SU-DHL-6 (cell line): Measurements from ENCODE around the gene AQP1.

Experiments used
- H2AFZ ChIP-seq: fragments of 200-600 bp; sonication (generic); 2 replicates; pipeline ENCODE4 v1.6.1; 2014; ENCODE audit warnings: low read depth, mild to moderate bottlenecking, moderate library complexity, mixed read lengths, antibody characterized with exemption, low read length; ENCODE audit not compliant: severe bottlenecking
- H3F3A ChIP-seq: fragments of 200-600 bp; shearing (Covaris generic); 2 replicates; pipeline ENCODE4 v1.6.0; 2016; ENCODE audit warnings: antibody characterized with exemption, mild to moderate bottlenecking; ENCODE audit not compliant: insufficient read depth
- H3K27ac ChIP-seq: fragments of 200-600 bp; sonication (generic); 2 replicates; pipeline ENCODE4 v1.5.1; 2016; ENCODE audit warnings: low read depth, mild to moderate bottlenecking, low read length, moderate library complexity, mixed read lengths
- H3K27me3 ChIP-seq: fragments of 200-600 bp; sonication (generic), shearing (Covaris generic); 2 replicates; pipeline ENCODE4 v1.6.0; 2014; ENCODE audit warnings: mild to moderate bottlenecking, low read length
- H3K36me3 ChIP-seq: fragments of 200-600 bp; sonication (generic); 2 replicates; pipeline ENCODE4 v1.6.1; 2014; ENCODE audit warnings: mild to moderate bottlenecking, low read length, mixed read lengths
- H3K4me2 ChIP-seq: fragments of 300-600, 200-600 bp; shearing (Covaris generic), sonication (generic); 2 replicates; pipeline ENCODE4 v1.6.0; 2014; ENCODE audit warnings: low read length, low read depth, mild to moderate bottlenecking; ENCODE audit not compliant: poor library complexity, severe bottlenecking
- H3K4me3 ChIP-seq: fragments of 200-600 bp; sonication (generic); 2 replicates; pipeline ENCODE4 v1.5.1; 2014; ENCODE audit warnings: antibody characterized with exemption, low read length, mild to moderate bottlenecking, mixed read lengths; ENCODE audit not compliant: insufficient read depth, poor library complexity, severe bottlenecking
- H3K79me2 ChIP-seq: fragments of 200-600 bp; sonication (generic); 2 replicates; pipeline ENCODE4 v1.6.1; 2014; ENCODE audit warnings: mild to moderate bottlenecking, low read length, moderate library complexity; ENCODE audit not compliant: insufficient read depth
- H3K9ac ChIP-seq: fragments of 200-600 bp; sonication (generic); 2 replicates; pipeline ENCODE4 v1.7.0; 2014; ENCODE audit warnings: mild to moderate bottlenecking, low read length
- H3K9me2 ChIP-seq: fragments of 200-600 bp; sonication (generic); replicated peaks from 2 replicates; pipeline ENCODE4 v1.6.1; 2014; ENCODE audit warnings: low read length; ENCODE audit not compliant: insufficient read depth
- H3K9me3 ChIP-seq: fragments of 200-600 bp; sonication (generic); 2 replicates; pipeline ENCODE4 v1.6.1; 2014; ENCODE audit warnings: low read length, mixed read lengths; ENCODE audit not compliant: insufficient read depth
- H4K20me1 ChIP-seq: fragments of 200-600 bp; sonication (generic); 2 replicates; pipeline ENCODE4 v1.6.1; 2014; ENCODE audit warnings: low read depth, mild to moderate bottlenecking, antibody characterized with exemption, low read length, moderate library complexity, mixed read lengths
- CTCF ChIP-seq: fragments of 200-600 bp; sonication (generic); IDR thresholded peaks from one replicate; pipeline ENCODE4 v1.5.1; 2017; ENCODE audit warnings: antibody characterized with exemption, mild to moderate bottlenecking, low read length, moderate library complexity; ENCODE audit not compliant: insufficient read depth, poor library complexity, severe bottlenecking
- EZH2phosphoT487 ChIP-seq: fragments of 200-600 bp; sonication (generic), shearing (Covaris generic); conservative IDR thresholded peaks from 2 replicates; pipeline ENCODE4 v1.6.1; 2018; ENCODE audit warnings: mild to moderate bottlenecking, antibody characterized with exemption, low read length, moderate library complexity, mixed read lengths

AQP1 gene

GRCh38 chr7:30905078-30906012, 6.3 kb upstream of the AQP1 start:
- Histone ChIP-seq H3K9me3 (no peaks in the 10 kb centered on the region), H3K9me2 (no peaks in the 10 kb centered on the region), H3K36me3 (no peaks in the 10 kb centered on the region), H3K4me3 (no peak overlapping the region), H3K27me3 (no peaks in the 10 kb centered on the region), H3K79me2 (no peaks in the 10 kb centered on the region), H3F3A (no peaks in the 10 kb centered on the region), H2AFZ (no peak overlapping the region), H4K20me1 (no peaks in the 10 kb centered on the region), H3K9ac (no peak overlapping the region), H3K4me2 (no peak overlapping the region), H3K27ac (no peak overlapping the region)
- TF ChIP-seq CTCF (no peak), EZH2phosphoT487 (no peak)

GRCh38 chr7:30906014-30906413, 5.6 kb upstream of the AQP1 start:
- H3K79me2 ChIP-seq, result no peaks in the 10 kb centered on the region
- no peak overlapping the region for H2AFZ ChIP-seq
- no peaks in the 10 kb centered on the region for H3F3A ChIP-seq
- H3K9me2 ChIP-seq, result no peaks in the 10 kb centered on the region
- no peaks in the 10 kb centered on the region for H3K36me3 ChIP-seq
- TF ChIP-seq EZH2phosphoT487, result no peak
- no peak for TF ChIP-seq CTCF
- no peak overlapping the region for H3K9ac ChIP-seq
- no peaks in the 10 kb centered on the region for H3K9me3 ChIP-seq
- H3K4me2 ChIP-seq, result no peak overlapping the region
- no peak overlapping the region for H3K27ac ChIP-seq
- H3K4me3 ChIP-seq, result no peak overlapping the region
- H4K20me1 ChIP-seq, result no peaks in the 10 kb centered on the region
- no peaks in the 10 kb centered on the region for H3K27me3 ChIP-seq

GRCh38 chr7:30906515-30907240, 5.0 kb upstream of the AQP1 start:
- Histone ChIP-seq H3K79me2 (no peaks in the 10 kb centered on the region), H2AFZ (no peak overlapping the region), H3K9me2 (no peaks in the 10 kb centered on the region), H4K20me1 (no peaks in the 10 kb centered on the region), H3K4me3 (no peak overlapping the region), H3K9ac (no peak overlapping the region), H3F3A (no peaks in the 10 kb centered on the region), H3K27ac (no peak overlapping the region), H3K36me3 (no peaks in the 10 kb centered on the region), H3K27me3 (no peaks in the 10 kb centered on the region), H3K4me2 (no peak overlapping the region), H3K9me3 (no peaks in the 10 kb centered on the region)
- TF ChIP-seq CTCF, result no peak
- TF ChIP-seq EZH2phosphoT487, result no peak
